ENCODE data around the gene RNF34. TPM values are rescaled to one million over a fixed set of nuclear protein-coding genes. Genes with fewer than 3 reads are reported as not detected.

The RNF34 gene
- total RNA-seq, 2 donors from 2014 or later, result 15.9 to 32.5 TPM

- Histone ChIP-seq H3K36me3 (no peaks in the 10 kb centered on the region), H3K9me3 (no peaks in the 10 kb centered on the region), H3K4me1 (peaks cover 0 to 9% of the 10 kb centered on the region in 2 donors), H3K4me3 (no peak overlapping the region), H3K27me3 (no peaks in the 10 kb centered on the region), H3K27ac (no peak overlapping the region)
- no peak for DNase-seq (ENCODE audit: low spot score)
- TF ChIP-seq, protein P1, sequence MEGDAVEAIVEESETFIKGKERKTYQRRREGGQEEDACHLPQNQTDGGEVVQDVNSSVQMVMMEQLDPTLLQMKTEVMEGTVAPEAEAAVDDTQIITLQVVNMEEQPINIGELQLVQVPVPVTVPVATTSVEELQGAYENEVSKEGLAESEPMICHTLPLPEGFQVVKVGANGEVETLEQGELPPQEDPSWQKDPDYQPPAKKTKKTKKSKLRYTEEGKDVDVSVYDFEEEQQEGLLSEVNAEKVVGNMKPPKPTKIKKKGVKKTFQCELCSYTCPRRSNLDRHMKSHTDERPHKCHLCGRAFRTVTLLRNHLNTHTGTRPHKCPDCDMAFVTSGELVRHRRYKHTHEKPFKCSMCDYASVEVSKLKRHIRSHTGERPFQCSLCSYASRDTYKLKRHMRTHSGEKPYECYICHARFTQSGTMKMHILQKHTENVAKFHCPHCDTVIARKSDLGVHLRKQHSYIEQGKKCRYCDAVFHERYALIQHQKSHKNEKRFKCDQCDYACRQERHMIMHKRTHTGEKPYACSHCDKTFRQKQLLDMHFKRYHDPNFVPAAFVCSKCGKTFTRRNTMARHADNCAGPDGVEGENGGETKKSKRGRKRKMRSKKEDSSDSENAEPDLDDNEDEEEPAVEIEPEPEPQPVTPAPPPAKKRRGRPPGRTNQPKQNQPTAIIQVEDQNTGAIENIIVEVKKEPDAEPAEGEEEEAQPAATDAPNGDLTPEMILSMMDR (IDR thresholded peaks at IDR 0.05), result no peak
These were observed 48.9 kb downstream of the RNF34 start for GRCh38 chr12:121448771-121449315.

GRCh38 chr12:121451961-121452339 lies 52.0 kb downstream of the RNF34 start:
- no peaks in the 10 kb centered on the region for H3K36me3 ChIP-seq
- H3K4me3 ChIP-seq, result no peak overlapping the region
- TF ChIP-seq, protein P1 (IDR thresholded peaks at IDR 0.05), result no peak
- no peak overlapping the region for H3K27ac ChIP-seq
- H3K9me3 ChIP-seq, result no peaks in the 10 kb centered on the region
- DNase-seq (ENCODE audit: low spot score), result no peak
- H3K27me3 ChIP-seq, result no peaks in the 10 kb centered on the region
- peaks cover 0 to 16% of the 10 kb centered on the region in 2 donors for H3K4me1 ChIP-seq

GRCh38 chr12:121452340-121452984 lies 52.5 kb downstream of the RNF34 start:
- no peaks in the 10 kb centered on the region for H3K9me3 ChIP-seq
- no peak overlapping the region for H3K4me3 ChIP-seq
- H3K4me1 ChIP-seq, result peaks cover 0 to 16% of the 10 kb centered on the region in 2 donors
- TF ChIP-seq, protein P1 (IDR thresholded peaks at IDR 0.05), result no peak
- H3K27ac ChIP-seq, result no peak overlapping the region
- H3K36me3 ChIP-seq, result no peaks in the 10 kb centered on the region
- no peak for DNase-seq (ENCODE audit: low spot score)
- H3K27me3 ChIP-seq, result no peaks in the 10 kb centered on the region

GRCh38 chr12:121452985-121453360 lies 53.1 kb downstream of the RNF34 start:
- H3K27ac ChIP-seq, result no peak overlapping the region
- no peaks in the 10 kb centered on the region for H3K9me3 ChIP-seq
- no peaks in the 10 kb centered on the region for H3K36me3 ChIP-seq
- TF ChIP-seq, protein P1 (IDR thresholded peaks at IDR 0.05), result no peak
- no peak overlapping the region for H3K4me3 ChIP-seq
- H3K27me3 ChIP-seq, result no peaks in the 10 kb centered on the region
- H3K4me1 ChIP-seq, result peaks cover 0 to 16% of the 10 kb centered on the region in 2 donors
- no peak for DNase-seq (ENCODE audit: low spot score)

- no peak for DNase-seq (ENCODE audit: low spot score)
- H3K9me3 ChIP-seq, result no peaks in the 10 kb centered on the region
These were observed 53.7 kb downstream of the RNF34 start for GRCh38 chr12:121453629-121454028.

More at GRCh38 chr12:121453629-121454028, 53.7 kb downstream of the RNF34 start:
- Histone ChIP-seq H3K36me3 (no peaks in the 10 kb centered on the region), H3K27me3 (no peaks in the 10 kb centered on the region), H3K27ac (no peak overlapping the region), H3K4me3 (no peak overlapping the region), H3K4me1 (peaks cover 0 to 16% of the 10 kb centered on the region in 2 donors)
- TF ChIP-seq, protein P1 (IDR thresholded peaks at IDR 0.05), result no peak
